ENCODE measurements around the gene UGT1A4.

The UGT1A4 gene

GRCh38 chr2:233813236-233814055 is 94.9 kb downstream of the UGT1A4 start:
- no peak for TF ChIP-seq REST (IDR thresholded peaks at IDR 0.05; ENCODE audit: insufficient read depth in 1 of 2, low read depth in 2 of 2, low read length in 2 of 2)
- no peak for TF ChIP-seq SIN3A (IDR thresholded peaks at IDR 0.05; ENCODE audit: borderline replicate concordance, insufficient read depth, low read length)
- no peak for TF ChIP-seq TAF1 (IDR thresholded peaks at IDR 0.05; ENCODE audit: borderline replicate concordance, insufficient read depth, low read length)
- no peak for TF ChIP-seq POLR2AphosphoS5 (IDR thresholded peaks at IDR 0.05; ENCODE audit: low read depth, low read length)
- no peak for TF ChIP-seq FOXP2 (optimal IDR thresholded peaks at IDR 0.05; ENCODE audit: borderline replicate concordance, extremely low read depth, extremely low read length, insufficient read depth)

GRCh38 chr2:233814056-233814835 is 95.7 kb downstream of the UGT1A4 start:
- no peak for TF ChIP-seq SIN3A (IDR thresholded peaks at IDR 0.05; ENCODE audit: borderline replicate concordance, insufficient read depth, low read length)
- no peak for TF ChIP-seq REST (IDR thresholded peaks at IDR 0.05; ENCODE audit: insufficient read depth in 1 of 2, low read depth in 2 of 2, low read length in 2 of 2)
- TF ChIP-seq FOXP2 (optimal IDR thresholded peaks at IDR 0.05; ENCODE audit: borderline replicate concordance, extremely low read depth, extremely low read length, insufficient read depth), result no peak
- no peak for TF ChIP-seq TAF1 (IDR thresholded peaks at IDR 0.05; ENCODE audit: borderline replicate concordance, insufficient read depth, low read length)
- TF ChIP-seq POLR2AphosphoS5 (IDR thresholded peaks at IDR 0.05; ENCODE audit: low read depth, low read length), result no peak

- TF ChIP-seq TAF1 (IDR thresholded peaks at IDR 0.05; ENCODE audit: borderline replicate concordance, insufficient read depth, low read length) (no peak), SIN3A (IDR thresholded peaks at IDR 0.05; ENCODE audit: borderline replicate concordance, insufficient read depth, low read length) (no peak), REST (IDR thresholded peaks at IDR 0.05; ENCODE audit: insufficient read depth in 1 of 2, low read depth in 2 of 2, low read length in 2 of 2) (no peak), FOXP2 (optimal IDR thresholded peaks at IDR 0.05; ENCODE audit: borderline replicate concordance, extremely low read depth, extremely low read length, insufficient read depth) (no peak), POLR2AphosphoS5 (IDR thresholded peaks at IDR 0.05; ENCODE audit: low read depth, low read length) (no peak)
Observed at GRCh38 chr2:233815861-233816260, 97.3 kb downstream of the UGT1A4 start.

GRCh38 chr2:233816334-233816733 is 97.8 kb downstream of the UGT1A4 start:
- TF ChIP-seq REST (IDR thresholded peaks at IDR 0.05; ENCODE audit: insufficient read depth in 1 of 2, low read depth in 2 of 2, low read length in 2 of 2) (no peak), SIN3A (IDR thresholded peaks at IDR 0.05; ENCODE audit: borderline replicate concordance, insufficient read depth, low read length) (no peak), POLR2AphosphoS5 (IDR thresholded peaks at IDR 0.05; ENCODE audit: low read depth, low read length) (no peak), FOXP2 (optimal IDR thresholded peaks at IDR 0.05; ENCODE audit: borderline replicate concordance, extremely low read depth, extremely low read length, insufficient read depth) (no peak), TAF1 (IDR thresholded peaks at IDR 0.05; ENCODE audit: borderline replicate concordance, insufficient read depth, low read length) (no peak)

Data from PFSK-1 (cell line).